Measurements from ENCODE around the gene ATP13A2. TPM values are rescaled to one million over a fixed set of nuclear protein-coding genes. Genes with fewer than 3 reads are reported as not detected.

Gene ATP13A2, protein sequence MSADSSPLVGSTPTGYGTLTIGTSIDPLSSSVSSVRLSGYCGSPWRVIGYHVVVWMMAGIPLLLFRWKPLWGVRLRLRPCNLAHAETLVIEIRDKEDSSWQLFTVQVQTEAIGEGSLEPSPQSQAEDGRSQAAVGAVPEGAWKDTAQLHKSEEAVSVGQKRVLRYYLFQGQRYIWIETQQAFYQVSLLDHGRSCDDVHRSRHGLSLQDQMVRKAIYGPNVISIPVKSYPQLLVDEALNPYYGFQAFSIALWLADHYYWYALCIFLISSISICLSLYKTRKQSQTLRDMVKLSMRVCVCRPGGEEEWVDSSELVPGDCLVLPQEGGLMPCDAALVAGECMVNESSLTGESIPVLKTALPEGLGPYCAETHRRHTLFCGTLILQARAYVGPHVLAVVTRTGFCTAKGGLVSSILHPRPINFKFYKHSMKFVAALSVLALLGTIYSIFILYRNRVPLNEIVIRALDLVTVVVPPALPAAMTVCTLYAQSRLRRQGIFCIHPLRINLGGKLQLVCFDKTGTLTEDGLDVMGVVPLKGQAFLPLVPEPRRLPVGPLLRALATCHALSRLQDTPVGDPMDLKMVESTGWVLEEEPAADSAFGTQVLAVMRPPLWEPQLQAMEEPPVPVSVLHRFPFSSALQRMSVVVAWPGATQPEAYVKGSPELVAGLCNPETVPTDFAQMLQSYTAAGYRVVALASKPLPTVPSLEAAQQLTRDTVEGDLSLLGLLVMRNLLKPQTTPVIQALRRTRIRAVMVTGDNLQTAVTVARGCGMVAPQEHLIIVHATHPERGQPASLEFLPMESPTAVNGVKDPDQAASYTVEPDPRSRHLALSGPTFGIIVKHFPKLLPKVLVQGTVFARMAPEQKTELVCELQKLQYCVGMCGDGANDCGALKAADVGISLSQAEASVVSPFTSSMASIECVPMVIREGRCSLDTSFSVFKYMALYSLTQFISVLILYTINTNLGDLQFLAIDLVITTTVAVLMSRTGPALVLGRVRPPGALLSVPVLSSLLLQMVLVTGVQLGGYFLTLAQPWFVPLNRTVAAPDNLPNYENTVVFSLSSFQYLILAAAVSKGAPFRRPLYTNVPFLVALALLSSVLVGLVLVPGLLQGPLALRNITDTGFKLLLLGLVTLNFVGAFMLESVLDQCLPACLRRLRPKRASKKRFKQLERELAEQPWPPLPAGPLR
- total RNA-seq (2022): 59.4 and 61.3 TPM in 2 replicates
- Bru-seq, nascent RNA: percentile 43 among the genes with signal in this experiment
- BruChase-seq, experiment 1, labeled RNA remaining after a 6-hour chase: percentile 57 among the genes with signal in this experiment
- percentile 52 among the genes with signal in this experiment for BruChase-seq, experiment 2, labeled RNA remaining after a 2-hour chase
- long read RNA-seq, transcript ATP13A2-203 (29 exons, 3,981 nt): minor isoform, 33 of 195 reads
- long read RNA-seq, transcript ATP13A2-201 (29 exons, 3,840 nt): major isoform, 46 of 195 reads
- long read RNA-seq, partial matches to known transcripts: 31 of 195 reads
- long read RNA-seq, other reads (novel, unspliced or antisense): 85 of 195 reads

DNA sequence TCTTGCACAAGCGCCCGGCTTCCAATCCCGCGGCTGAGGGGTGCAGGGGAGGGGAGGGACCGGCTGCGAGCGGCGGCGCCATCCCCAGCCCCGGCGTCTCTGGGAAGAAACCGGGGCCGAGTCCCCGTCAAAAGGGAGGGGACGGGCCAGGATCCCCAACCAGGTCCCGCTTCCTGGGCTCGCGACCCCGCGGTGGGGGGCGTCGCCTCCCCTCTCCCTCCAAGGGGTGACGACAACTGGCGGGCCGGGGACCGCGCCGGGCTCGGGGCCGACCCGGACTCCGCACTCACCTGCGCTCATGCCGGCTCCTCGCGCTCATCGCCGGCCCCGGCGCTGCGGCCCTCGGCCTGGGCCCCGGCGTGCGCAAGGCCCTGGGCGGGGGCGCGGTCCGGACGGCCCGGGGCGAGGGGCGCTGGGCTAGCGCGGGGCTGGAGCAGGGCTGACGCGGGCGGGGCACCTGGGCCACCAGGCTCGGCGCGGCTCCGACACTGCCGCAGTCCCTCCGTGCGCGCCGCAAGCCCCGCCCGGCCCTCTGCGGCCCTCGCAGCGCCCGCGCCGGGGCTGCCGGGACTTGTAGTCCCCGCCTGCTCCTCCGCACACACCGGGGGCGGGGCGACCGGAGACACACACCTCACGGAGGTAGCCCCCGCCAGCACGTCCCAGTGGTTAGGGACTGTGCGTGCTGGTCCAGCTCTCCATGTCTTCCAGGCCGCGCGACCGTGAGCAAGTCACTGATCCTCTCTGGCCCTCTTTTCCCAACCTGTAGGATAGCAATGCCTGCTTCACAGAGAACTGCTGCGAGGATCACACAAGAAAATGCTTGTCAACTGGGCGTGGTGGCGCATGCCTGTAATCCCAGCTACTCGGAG, at the start of gene ATP13A2:
ATP13A2 (minus strand) TSS at position 490 of the 869 bp plus-strand sequence; CDS start at position 300, 190 bp downstream.
- no peaks in the 10 kb centered on the region for H3K9me3 Mint-ChIP-seq (ENCODE audit: unreplicated experiment)
- H3K36me3 Mint-ChIP-seq (ENCODE audit: insufficient read depth, unreplicated experiment): no peaks in the 10 kb centered on the region
- DNase-seq (ENCODE audit: unreplicated experiment): peak; percentile 75
- ChIA-PET POLR2A (interaction anchor here (0.6 to 2.0 kb wide), 5 partner anchors 8 to 60 kb away, joined by 3 to 13 read pairs (median 3); no protein-coding TSS in a partner anchor), CTCF (interaction anchor here (0.7 kb wide), 1 partner anchor 57 kb away, joined by 5 read pairs; no protein-coding TSS in a partner anchor)
- no peaks in the 10 kb centered on the region for H3K27me3 Mint-ChIP-seq (ENCODE audit: insufficient read depth, unreplicated experiment)
- H3K4me1 Mint-ChIP-seq (ENCODE audit: insufficient read depth, unreplicated experiment): peaks cover 18% of the 10 kb centered on the region
- peak within 1 kb of the TSS; percentile 76 for H3K4me3 Mint-ChIP-seq (ENCODE audit: unreplicated experiment)
- BruUV-seq (replicated peaks): no TSS peak
- intact Hi-C loops (cut with micrococcal nuclease): loop anchor here (5.0 kb wide), 1 partner anchor 36 kb away; no protein-coding TSS in a partner anchor
- peak within 1 kb of the TSS; percentile 42 for H3K27ac Mint-ChIP-seq (ENCODE audit: low read depth, unreplicated experiment)
- TF ChIP-seq, protein P1, sequence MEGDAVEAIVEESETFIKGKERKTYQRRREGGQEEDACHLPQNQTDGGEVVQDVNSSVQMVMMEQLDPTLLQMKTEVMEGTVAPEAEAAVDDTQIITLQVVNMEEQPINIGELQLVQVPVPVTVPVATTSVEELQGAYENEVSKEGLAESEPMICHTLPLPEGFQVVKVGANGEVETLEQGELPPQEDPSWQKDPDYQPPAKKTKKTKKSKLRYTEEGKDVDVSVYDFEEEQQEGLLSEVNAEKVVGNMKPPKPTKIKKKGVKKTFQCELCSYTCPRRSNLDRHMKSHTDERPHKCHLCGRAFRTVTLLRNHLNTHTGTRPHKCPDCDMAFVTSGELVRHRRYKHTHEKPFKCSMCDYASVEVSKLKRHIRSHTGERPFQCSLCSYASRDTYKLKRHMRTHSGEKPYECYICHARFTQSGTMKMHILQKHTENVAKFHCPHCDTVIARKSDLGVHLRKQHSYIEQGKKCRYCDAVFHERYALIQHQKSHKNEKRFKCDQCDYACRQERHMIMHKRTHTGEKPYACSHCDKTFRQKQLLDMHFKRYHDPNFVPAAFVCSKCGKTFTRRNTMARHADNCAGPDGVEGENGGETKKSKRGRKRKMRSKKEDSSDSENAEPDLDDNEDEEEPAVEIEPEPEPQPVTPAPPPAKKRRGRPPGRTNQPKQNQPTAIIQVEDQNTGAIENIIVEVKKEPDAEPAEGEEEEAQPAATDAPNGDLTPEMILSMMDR (IDR thresholded peaks at IDR 0.05; ENCODE audit: unreplicated experiment): no peak

DNA sequence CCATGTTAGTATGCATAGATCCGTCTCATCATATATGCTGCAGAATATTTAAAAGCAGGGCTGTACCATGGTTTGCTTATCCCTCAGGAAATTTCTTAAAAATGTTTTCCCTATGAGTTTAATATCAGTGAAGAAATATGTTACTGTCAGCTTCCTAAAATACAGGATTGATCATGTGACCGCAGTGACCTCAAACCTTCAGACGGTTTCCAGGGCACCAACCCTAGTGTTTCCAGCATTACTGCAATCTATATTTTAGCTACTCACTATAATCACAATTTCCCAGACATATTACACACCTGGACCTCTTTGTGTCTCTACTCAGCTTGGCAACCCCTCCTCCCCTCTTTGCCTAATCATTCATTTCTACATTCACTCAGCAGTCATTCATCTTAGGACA, 49.8 kb upstream of the ATP13A2 start:
- CTCF ChIA-PET: interaction anchor here (0.6 to 4.0 kb wide), 8 partner anchors 9 to 345 kb away, joined by 3 to 24 read pairs (median 6); no protein-coding TSS in a partner anchor
- POLR2A ChIA-PET: interaction anchor here (1.1 kb wide), 2 partner anchors 13 to 36 kb away, joined by 3 read pairs; no protein-coding TSS in a partner anchor

DNA sequence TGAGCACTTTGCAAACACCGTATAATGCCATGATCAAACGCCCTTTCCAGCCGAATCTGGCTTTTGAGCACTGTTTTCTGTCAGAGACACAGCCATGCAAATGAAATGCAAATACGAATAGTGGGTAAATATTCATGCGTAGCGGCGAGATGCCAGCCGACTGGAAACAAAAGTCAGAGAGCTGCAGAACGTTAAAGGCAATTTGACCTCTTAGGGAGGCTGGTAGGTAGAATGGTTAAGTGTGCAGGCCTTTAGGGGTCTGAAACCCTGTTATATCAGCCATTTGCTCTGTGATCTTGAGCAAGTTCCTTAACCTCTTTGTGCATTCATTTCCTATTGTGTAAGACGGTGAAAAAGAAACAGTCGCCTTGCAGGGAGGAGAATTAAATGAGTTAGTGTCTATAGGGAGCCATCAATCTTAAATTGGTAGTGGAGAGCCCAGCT, 48.6 kb upstream of the ATP13A2 start:
- no peak overlapping the region for H3K27ac Mint-ChIP-seq (ENCODE audit: low read depth, unreplicated experiment)
- no peaks in the 10 kb centered on the region for H3K36me3 Mint-ChIP-seq (ENCODE audit: insufficient read depth, unreplicated experiment)
- H3K4me3 Mint-ChIP-seq (ENCODE audit: unreplicated experiment): no peak overlapping the region
- no peaks in the 10 kb centered on the region for H3K4me1 Mint-ChIP-seq (ENCODE audit: insufficient read depth, unreplicated experiment)
- no peaks in the 10 kb centered on the region for H3K27me3 Mint-ChIP-seq (ENCODE audit: insufficient read depth, unreplicated experiment)
- POLR2A ChIA-PET: no interaction called here
- BruUV-seq (replicated peaks): no TSS peak
- intact Hi-C loops (cut with micrococcal nuclease): loop anchor here (10.0 kb wide), 1 partner anchor 274 kb away; no protein-coding TSS in a partner anchor
- no peaks in the 10 kb centered on the region for H3K9me3 Mint-ChIP-seq (ENCODE audit: unreplicated experiment)
- CTCF ChIA-PET: interaction anchor here (0.6 to 4.0 kb wide), 8 partner anchors 11 to 378 kb away, joined by 3 to 24 read pairs (median 6); no protein-coding TSS in a partner anchor
- TF ChIP-seq, protein P1 (IDR thresholded peaks at IDR 0.05; ENCODE audit: unreplicated experiment): no peak
- no peak for DNase-seq (ENCODE audit: unreplicated experiment)

More for the DNA sequence above, 49.8 kb upstream of the ATP13A2 start:
- BruUV-seq (replicated peaks): no TSS peak
- no peak for DNase-seq (ENCODE audit: unreplicated experiment)
- TF ChIP-seq, protein P1 (IDR thresholded peaks at IDR 0.05; ENCODE audit: unreplicated experiment): no peak
- no peak overlapping the region for H3K4me3 Mint-ChIP-seq (ENCODE audit: unreplicated experiment)
- no peaks in the 10 kb centered on the region for H3K4me1 Mint-ChIP-seq (ENCODE audit: insufficient read depth, unreplicated experiment)
- H3K9me3 Mint-ChIP-seq (ENCODE audit: unreplicated experiment): no peaks in the 10 kb centered on the region
- no peaks in the 10 kb centered on the region for H3K36me3 Mint-ChIP-seq (ENCODE audit: insufficient read depth, unreplicated experiment)
- intact Hi-C loops (cut with micrococcal nuclease): loop anchor here (10.0 kb wide), 1 partner anchor 273 kb away; no protein-coding TSS in a partner anchor
- H3K27ac Mint-ChIP-seq (ENCODE audit: low read depth, unreplicated experiment): peak overlapping the region; percentile 9
- no peaks in the 10 kb centered on the region for H3K27me3 Mint-ChIP-seq (ENCODE audit: insufficient read depth, unreplicated experiment)

Data from MCF 10A (cell line).